ENCODE measurements around the gene WDR33. TPM values are rescaled to one million over a fixed set of nuclear protein-coding genes. Genes with fewer than 3 reads are reported as not detected.
"Not testable (repeated sequence)": the region's sequence is repeated elsewhere in the genome, so short reads cannot be mapped to it uniquely, and the experiment has no call there.

Gene WDR33
- total RNA-seq, 1 donor from 2014 or later: 31.3 TPM

GRCh38 chr2:127763776-127764175, 47.2 kb downstream of the WDR33 start:
- FAIRE-seq (no peak), DNase-seq (ENCODE audit: low read depth) (no peak)
- TF ChIP-seq, protein P1, sequence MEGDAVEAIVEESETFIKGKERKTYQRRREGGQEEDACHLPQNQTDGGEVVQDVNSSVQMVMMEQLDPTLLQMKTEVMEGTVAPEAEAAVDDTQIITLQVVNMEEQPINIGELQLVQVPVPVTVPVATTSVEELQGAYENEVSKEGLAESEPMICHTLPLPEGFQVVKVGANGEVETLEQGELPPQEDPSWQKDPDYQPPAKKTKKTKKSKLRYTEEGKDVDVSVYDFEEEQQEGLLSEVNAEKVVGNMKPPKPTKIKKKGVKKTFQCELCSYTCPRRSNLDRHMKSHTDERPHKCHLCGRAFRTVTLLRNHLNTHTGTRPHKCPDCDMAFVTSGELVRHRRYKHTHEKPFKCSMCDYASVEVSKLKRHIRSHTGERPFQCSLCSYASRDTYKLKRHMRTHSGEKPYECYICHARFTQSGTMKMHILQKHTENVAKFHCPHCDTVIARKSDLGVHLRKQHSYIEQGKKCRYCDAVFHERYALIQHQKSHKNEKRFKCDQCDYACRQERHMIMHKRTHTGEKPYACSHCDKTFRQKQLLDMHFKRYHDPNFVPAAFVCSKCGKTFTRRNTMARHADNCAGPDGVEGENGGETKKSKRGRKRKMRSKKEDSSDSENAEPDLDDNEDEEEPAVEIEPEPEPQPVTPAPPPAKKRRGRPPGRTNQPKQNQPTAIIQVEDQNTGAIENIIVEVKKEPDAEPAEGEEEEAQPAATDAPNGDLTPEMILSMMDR (IDR thresholded peaks at IDR 0.05; ENCODE audit: insufficient read depth, low read length, severe bottlenecking): no peak
- Histone ChIP-seq H3K4me3 (ENCODE audit: low read depth, low read length) (no peak overlapping the region), H3K27me3 (ENCODE audit: control insufficient read depth, insufficient read depth, low read length) (no peaks in the 10 kb centered on the region), H3K36me3 (ENCODE audit: control insufficient read depth, insufficient read depth, low read length) (peaks cover 15% of the 10 kb centered on the region)

GRCh38 chr2:127762846-127763245, 48.1 kb downstream of the WDR33 start:
- TF ChIP-seq, protein P1 (IDR thresholded peaks at IDR 0.05; ENCODE audit: insufficient read depth, low read length, severe bottlenecking): no peak
- no peaks in the 10 kb centered on the region for H3K27me3 ChIP-seq (ENCODE audit: control insufficient read depth, insufficient read depth, low read length)
- no peak overlapping the region for H3K4me3 ChIP-seq (ENCODE audit: low read depth, low read length)
- H3K36me3 ChIP-seq (ENCODE audit: control insufficient read depth, insufficient read depth, low read length): peaks cover 14% of the 10 kb centered on the region
- DNase-seq (ENCODE audit: low read depth) (no peak), FAIRE-seq (no peak)

- peaks cover 14% of the 10 kb centered on the region for H3K36me3 ChIP-seq (ENCODE audit: control insufficient read depth, insufficient read depth, low read length)
- H3K4me3 ChIP-seq (ENCODE audit: low read depth, low read length): no peak overlapping the region
- TF ChIP-seq, protein P1 (IDR thresholded peaks at IDR 0.05; ENCODE audit: insufficient read depth, low read length, severe bottlenecking): no peak
- H3K27me3 ChIP-seq (ENCODE audit: control insufficient read depth, insufficient read depth, low read length): no peaks in the 10 kb centered on the region
- DNase-seq (ENCODE audit: low read depth): no peak
- FAIRE-seq: no peak
Observed at GRCh38 chr2:127762441-127762840, 48.5 kb downstream of the WDR33 start.

GRCh38 chr2:127759931-127760330, 51.0 kb downstream of the WDR33 start:
- TF ChIP-seq, protein P1 (IDR thresholded peaks at IDR 0.05; ENCODE audit: insufficient read depth, low read length, severe bottlenecking): no peak
- FAIRE-seq (no peak), DNase-seq (ENCODE audit: low read depth) (no peak)
- H3K4me3 ChIP-seq (ENCODE audit: low read depth, low read length): no peak overlapping the region
- peaks cover 12% of the 10 kb centered on the region for H3K36me3 ChIP-seq (ENCODE audit: control insufficient read depth, insufficient read depth, low read length)
- no peaks in the 10 kb centered on the region for H3K27me3 ChIP-seq (ENCODE audit: control insufficient read depth, insufficient read depth, low read length)

GRCh38 chr2:127754186-127754585, 56.8 kb downstream of the WDR33 start:
- no peak overlapping the region for H3K4me3 ChIP-seq (ENCODE audit: low read depth, low read length)
- no peak for DNase-seq (ENCODE audit: low read depth)
- TF ChIP-seq, protein P1 (IDR thresholded peaks at IDR 0.05; ENCODE audit: insufficient read depth, low read length, severe bottlenecking): no peak
- no peaks in the 10 kb centered on the region for H3K36me3 ChIP-seq (ENCODE audit: control insufficient read depth, insufficient read depth, low read length)
- H3K27me3 ChIP-seq (ENCODE audit: control insufficient read depth, insufficient read depth, low read length): no peaks in the 10 kb centered on the region
- no peak for FAIRE-seq

GRCh38 chr2:127753374-127753773, 57.6 kb downstream of the WDR33 start:
- DNase-seq (ENCODE audit: low read depth): no peak
- H3K36me3 ChIP-seq (ENCODE audit: control insufficient read depth, insufficient read depth, low read length): peaks cover 1% of the 10 kb centered on the region
- no peak for FAIRE-seq
- H3K4me3 ChIP-seq (ENCODE audit: low read depth, low read length): no peak overlapping the region
- no peaks in the 10 kb centered on the region for H3K27me3 ChIP-seq (ENCODE audit: control insufficient read depth, insufficient read depth, low read length)
- TF ChIP-seq, protein P1 (IDR thresholded peaks at IDR 0.05; ENCODE audit: insufficient read depth, low read length, severe bottlenecking): no peak

DNA sequence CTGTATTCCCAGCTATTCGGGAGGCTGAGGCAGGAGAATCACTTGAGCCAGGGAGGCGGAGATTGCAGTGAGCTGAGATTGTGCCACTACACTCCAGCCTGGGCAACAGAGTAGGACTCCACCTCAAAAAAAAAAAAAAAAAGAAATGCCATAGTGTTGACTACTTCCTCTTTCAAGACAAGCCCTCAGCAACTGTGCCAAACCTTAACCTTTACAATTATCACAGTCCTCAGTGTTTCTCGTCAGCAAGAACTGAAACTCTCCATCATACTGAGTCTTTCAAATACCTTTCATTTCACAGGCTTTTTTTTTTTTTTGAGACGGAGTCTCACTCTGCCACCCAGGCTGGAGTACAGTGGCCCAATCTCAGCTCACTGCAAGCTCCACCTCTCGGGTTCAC, 61.4 kb downstream of the WDR33 start:
- not testable (repeated sequence) for FAIRE-seq; H3K4me3 ChIP-seq (ENCODE audit: low read depth, low read length); H3K36me3 ChIP-seq (ENCODE audit: control insufficient read depth, insufficient read depth, low read length); H3K27me3 ChIP-seq (ENCODE audit: control insufficient read depth, insufficient read depth, low read length)
- peak; percentile 47 for DNase-seq (ENCODE audit: low read depth)
